Cortex of kidney (tissue), 1 donor: Measurements from ENCODE around the gene FBXL16.
"Not testable (repeated sequence)": the region's sequence is repeated elsewhere in the genome, so short reads cannot be mapped to it uniquely, and the experiment has no call there.

Source experiments
- DNase-seq: peaks from one replicate; lab custom pipeline; 2025; lab: John Stamatoyannopoulos, UW

Gene FBXL16

DNA sequence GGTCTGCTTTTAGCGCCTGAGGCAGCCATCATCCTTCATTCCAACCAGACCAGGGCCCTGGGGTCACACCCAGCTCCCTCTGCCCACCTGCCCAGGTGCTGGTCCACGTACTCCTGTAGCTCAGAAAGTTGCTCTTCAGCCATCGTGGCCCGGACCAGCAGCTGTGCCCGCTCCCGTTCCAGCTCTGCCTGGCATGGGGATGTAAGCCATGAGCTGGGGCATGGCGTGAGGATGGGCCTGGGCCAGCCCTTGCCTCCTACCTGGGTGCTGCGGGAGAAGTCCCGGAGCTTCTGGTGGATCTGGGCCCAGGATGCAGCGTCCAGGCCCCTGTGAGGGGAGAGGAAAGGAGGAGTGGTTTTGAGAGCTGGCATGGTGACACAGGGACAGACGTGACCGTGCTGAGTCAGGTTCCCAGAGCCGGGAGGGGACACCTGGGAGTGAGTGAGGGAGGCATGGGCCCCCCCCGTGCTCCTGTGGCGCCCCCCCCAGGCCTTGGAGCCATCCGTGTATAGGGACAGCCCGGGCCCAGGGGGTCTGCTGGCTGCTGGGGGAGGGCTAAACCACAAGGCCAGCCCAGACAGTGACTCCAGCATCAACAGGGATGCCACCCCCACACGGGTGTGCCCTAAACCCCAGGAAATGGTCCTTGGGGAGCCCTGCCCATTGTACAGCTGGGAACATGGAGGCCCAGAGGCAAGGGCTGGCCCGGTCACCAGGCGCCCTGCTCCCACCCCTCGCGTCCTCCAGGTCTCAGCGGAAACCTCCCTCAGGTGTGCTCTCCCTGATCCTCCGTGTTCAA lies 17.4 kb upstream of the FBXL16 start:
- no peak for DNase-seq

DNA sequence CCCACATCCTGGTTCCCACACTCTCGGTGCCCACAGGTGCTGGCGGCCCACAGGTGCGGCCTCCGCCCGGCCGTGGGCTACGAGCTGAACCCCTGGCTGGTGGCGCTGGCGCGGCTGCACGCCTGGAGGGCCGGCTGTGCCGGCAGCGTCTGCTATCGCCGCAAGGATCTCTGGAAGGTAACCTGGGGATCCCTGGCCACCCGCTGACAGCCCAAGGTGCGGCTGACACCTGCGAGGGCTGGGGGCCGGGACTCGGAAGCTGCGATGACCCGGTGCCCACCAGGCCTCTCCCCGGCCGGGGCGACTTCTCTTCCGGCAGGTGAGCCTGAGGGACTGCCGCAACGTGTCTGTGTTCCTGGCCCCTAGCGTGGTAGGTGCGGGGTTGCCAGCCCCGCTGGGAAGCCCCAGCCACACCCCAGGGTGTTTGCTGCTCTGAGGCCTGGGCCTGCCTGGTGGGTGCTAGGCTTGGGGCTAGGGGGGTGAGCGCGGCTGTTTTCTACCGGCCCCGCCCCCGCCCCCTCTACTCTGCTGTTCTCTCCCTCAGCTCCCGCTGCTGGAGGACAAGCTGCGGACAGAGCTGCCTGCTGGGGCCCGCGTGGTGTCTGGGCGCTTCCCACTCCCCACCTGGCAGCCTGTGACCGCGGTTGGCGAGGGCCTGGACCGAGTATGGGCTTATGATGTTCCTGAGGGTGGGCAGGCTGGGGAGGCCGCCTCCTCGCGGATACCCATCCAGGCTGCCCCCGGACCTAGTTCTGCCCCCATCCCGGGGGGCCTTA lies 16.4 kb upstream of the FBXL16 start:
- no peak for DNase-seq

DNA sequence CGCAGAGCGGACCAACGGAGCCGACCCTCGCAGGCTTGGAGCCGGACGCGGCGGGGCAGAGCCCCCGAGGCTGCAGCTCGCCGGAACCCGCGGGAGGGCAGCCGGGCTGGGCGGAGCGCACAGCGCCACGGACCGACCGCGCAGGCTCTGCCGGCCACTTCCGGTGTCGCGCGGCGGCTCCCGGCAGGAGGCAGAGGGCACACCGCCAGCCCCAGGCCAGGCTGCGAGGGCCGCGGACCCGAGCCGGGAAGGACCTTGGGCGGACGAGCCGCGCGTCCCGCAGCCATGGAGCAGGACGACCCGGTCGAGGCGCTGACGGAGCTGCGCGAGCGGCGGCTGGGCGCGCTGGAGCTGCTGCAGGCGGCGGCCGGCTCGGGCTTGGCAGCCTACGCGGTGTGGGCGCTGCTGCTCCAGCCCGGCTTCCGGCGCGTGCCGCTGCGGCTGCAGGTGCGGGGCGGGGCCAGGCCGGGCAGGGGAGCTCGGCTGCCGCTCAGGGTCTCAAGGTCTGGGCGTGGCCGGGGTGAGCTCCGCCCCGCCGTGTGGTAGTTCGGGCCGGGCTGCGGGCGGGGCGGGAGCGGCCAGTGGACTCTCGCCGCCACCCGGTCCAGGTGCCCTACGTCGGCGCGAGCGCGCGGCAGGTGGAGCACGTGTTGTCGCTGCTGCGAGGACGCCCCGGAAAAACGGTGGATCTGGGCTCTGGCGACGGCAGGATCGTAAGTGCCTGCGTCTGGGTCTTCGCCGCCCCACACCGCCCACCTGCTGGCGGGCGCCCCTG lies 15.6 kb upstream of the FBXL16 start, which contains the start of gene ANTKMT:
Gene ANTKMT, plus strand, starts transcription at position 157 of the 775 bp plus-strand sequence. Its CDS starts 129 bp downstream, at position 286.
- DNase-seq: no peak

DNA sequence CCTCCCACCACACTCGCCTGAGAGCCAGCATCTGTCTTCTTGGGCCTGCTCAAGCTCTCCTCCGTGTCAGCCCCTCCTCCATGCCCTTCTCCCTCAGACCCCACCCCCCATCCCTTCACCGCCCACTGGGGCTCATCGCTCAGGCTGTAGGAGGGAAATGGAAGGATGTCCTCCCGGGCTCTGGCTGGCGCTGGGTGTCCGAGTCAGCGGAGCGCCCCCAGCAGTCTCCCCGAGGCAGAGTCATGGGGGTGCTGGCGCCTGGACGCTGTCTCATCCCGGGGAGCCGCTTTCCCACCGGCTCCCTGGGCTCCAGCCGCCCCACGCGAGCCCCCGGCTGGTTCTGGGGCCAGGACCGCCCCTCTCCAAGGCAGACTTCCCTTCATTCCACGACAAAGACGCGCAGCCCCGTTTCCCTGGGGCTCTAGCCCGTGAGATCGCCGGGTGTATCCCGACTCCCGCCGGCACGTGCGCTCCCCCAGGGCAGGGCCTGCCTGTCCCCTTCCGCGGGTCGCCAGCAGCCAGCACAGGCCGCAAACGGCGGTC lies 14.9 kb upstream of the FBXL16 start:
- no peak for DNase-seq

DNA sequence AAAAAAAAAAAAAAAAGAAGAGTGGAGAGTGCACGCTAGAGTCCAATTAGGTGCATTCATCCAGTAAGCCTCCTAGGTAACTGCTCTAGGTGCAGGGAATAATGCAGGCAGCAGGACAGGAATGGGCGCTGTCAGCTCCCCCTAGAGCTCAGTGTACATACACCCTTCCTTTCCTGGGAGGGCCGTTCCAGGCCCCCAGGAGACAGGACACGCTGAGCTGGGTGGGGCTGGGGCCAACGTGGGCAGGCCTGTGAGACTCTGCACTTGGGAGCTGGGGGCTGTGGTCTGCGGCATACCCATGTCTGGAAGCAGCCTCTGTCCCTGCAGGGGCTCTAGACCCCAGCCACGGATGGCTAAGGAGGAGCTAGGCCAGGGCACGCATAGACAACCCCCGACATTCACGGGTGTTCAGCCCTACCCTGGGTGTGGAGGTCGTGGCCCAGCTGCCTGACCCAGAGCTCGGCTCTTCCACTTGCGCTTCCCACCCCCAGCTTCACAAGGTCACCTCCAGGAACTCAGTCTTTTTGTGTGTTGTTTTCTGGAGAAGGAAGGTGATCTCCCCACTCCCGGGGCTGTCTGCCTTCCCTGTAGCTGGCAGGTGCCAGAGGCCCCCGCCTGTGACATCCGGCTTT lies 14.3 kb upstream of the FBXL16 start:
- no peak for DNase-seq

DNA sequence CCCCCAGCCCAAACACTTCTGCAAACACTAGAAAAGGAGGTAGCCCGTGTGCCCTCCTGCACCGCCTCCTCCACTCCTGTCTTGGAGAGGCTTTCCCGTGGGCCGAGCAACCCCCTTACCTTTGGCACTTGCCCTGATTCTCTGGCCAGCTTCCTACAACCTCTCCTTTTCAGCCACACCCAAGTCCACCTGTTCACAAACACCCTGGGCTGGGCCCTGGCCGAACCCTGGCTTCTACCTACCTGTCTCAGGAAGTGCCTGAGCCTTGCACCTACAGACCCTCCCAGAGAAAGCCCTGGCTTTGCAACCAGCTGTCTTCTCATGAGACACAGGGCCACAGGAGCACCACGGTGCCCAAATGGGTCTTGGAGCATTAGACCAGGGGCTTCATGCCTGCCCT lies 13.3 kb upstream of the FBXL16 start:
- no peak for DNase-seq

DNA sequence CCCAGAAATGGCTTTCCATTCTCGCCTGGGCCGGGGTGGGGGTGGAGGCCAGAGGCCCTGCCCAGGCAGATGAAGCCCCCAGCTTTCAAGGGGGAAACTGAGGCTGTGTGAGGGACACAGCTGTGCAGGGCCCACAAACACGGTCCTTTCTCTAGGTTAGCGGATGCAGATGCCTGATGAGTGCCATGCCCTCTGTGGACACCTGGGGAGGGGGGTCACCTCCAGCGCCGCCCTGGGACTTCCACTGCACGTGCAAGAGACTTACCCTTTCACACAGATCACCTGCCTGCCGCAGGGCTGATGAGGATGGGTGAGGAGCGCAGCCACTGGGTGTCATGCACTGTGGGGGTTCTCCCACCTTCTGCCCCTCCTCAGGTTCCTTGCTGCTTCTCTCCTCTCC lies 12.8 kb upstream of the FBXL16 start:
- DNase-seq: no peak

DNA sequence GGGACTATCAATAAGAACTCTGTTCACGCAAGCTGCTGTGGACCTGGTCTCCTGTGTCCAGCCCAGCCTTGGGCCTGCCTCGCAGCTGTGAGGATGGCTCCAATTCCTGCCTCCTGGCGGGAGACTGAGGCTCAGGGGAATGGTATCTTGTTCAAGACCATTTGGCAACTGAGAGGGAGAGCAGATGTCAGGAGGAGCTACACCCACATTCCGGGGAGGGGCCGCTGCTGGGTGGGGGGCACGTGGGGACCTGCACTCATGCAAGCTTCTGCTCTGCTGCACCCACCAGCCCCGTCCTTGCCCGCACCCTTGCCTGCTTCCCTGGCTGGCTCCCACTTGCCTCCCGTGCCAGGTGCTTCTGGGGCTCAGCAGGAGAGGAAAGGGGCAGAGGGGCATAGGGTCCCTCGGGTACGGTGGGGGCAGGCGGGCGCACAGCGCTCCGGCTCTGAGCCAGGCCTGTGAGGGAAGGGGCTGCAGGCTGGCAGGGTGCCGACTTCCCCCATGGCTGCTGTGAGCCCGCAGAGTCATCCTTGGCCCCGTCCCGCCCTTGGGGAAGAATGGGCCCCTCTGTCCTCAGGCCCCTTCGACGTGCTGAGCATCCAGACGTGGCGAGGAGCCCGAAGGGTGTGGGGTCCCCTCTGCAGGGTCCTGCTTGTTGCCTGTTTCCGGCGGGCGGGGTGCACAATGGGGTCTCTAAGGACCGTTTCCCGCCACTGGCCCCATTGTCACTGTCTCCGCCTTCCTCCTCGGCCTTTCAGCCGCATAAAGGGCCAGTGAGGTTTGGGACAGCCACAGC lies 12.0 kb upstream of the FBXL16 start:
- no peak for DNase-seq

DNA sequence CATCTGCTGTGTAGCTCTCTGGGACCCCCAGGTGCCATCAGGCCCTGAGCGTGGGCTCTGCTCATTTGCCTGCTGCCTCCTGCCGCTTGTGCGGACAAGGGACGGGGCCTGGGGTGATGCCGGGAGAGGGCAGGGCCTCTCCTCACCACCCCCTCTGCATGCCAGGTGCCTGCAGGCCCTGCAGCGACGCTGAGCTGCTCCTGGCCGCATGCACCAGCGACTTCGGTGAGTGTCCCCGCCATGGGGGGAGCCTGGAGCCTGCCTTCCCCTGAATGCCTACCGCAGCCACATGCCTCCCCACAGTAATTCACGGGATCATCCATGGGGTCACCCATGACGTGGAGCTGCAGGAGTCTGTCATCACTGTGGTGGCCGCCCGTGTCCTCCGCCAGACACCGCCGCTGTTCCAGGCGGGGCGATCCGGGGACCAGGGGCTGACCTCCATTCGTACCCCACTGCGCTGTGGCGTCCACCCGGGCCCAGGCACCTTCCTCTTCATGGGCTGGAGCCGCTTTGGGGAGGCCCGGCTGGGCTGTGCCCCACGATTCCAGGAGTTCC lies 11.2 kb upstream of the FBXL16 start:
- no peak for DNase-seq

DNA sequence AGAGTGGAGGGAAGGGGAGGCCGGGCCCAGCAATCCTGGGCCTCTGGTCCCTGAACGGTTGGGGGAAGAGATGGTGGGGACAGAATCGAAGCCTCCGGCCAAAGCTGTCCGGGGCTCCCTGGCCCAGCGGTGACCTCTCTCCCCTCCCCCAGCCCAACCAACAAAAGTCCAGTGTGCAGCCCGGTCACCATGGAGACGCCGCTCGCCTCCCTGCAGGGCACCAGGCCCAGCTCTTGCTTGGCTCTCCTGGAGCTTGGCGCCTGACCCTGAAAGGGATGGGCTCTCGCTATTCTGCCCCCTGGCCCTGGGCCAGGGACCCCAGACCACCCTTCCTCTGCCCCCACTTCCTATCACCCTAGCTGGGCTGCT lies 10.6 kb upstream of the FBXL16 start:
- DNase-seq: no peak

DNA sequence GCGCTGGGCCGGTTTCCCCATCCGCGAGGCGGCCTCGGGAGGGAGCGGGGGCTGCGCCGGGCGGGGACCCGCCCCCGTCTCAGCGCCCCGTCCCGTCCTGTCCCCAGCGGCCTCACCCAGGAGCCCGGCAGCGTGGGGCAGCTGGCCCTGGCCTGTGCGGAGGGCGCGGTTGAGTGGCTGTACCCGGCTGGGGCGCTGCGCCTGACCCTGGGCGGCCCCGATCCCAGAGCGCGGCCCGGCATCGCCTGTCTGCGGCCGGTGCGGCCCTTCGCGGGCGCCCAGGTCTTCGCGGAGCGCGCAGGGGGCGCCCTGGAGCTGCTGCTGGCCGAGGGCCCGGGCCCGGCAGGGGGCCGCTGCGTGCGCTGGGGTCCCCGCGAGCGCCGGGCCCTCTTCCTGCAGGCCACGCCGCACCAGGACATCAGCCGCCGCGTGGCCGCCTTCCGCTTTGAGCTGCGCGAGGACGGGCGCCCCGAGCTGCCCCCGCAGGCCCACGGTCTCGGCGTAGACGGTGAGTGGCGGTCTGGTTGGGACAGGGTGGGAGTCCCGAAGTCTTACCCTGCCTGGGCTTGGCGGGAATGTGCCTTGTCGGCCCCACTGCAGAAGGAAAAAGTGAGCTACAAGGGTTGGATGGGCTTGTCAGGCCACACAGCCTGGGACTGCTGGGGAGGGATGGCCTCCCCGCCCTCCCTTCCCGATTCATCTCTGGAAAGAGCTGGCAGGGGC lies 10.0 kb upstream of the FBXL16 start:
- no peak for DNase-seq

DNA sequence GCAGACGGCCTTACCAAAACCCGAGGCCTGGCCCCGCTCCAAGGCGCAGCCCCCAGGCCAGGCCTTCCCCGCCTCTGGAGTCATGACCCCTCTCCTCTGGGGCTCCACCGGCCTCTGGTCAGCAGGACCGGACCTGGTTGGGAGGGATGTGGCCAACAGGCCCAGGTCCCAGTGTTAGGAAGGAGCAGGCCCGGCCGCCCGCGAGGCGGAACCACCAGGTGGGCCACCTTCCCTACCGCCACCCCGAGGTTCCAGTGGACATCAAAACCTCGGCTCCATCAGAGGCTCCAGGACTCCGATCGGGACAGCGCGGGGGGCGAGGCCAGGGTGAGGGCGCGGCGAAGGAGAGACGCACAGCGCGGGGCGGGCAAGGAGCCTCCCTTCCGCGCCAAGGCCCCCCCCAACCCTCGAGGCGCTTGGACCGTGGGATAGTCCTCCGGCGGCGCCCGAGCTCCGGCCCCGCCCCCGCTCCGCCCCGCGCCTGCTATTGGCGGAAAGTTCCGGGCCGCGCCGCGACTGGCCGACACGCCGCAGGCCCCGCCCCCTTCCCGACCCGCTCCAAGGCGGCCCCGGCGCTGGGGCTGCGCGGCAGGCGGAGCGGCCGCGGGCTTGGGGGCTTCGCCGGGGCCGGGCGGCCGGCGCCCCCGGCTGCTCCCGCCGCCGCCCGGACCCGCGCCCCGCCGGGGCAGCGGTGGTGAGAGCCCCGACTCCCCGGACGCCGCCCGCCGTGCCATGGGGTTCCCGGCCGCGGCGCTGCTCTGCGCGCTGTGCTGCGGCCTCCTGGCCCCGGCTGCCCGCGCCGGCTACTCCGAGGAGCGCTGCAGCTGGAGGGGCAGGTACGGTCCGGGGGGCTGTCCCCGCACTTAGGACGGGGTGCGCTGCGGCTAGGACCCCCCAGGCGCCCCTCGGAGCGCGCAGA lies 9.2 kb upstream of the FBXL16 start, which contains the start of gene METRN:
Gene METRN, plus strand, starts transcription at position 561 of the 919 bp plus-strand sequence. Its CDS starts 172 bp downstream, at position 733.
- no peak for DNase-seq

DNA sequence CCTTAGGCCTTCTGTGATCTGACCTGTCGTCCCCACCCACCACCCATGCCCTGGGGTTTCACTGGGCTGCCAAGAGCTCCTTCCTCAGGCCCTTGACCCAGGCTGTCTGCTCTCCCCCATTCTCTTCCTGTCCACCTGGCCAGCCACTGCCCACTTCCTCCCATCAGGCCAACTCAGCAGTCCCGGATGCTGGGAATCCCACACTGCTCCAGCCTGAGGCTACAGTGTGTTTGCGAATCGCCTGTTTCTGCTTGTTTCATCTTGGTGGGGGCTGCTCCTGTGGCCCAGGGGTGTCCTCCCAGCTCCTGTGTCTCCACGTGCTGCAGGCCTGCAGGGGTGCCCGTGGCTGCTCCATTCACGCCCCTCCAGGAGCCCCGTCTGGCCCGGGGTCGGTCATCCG lies 8.5 kb upstream of the FBXL16 start:
- DNase-seq: no peak

DNA sequence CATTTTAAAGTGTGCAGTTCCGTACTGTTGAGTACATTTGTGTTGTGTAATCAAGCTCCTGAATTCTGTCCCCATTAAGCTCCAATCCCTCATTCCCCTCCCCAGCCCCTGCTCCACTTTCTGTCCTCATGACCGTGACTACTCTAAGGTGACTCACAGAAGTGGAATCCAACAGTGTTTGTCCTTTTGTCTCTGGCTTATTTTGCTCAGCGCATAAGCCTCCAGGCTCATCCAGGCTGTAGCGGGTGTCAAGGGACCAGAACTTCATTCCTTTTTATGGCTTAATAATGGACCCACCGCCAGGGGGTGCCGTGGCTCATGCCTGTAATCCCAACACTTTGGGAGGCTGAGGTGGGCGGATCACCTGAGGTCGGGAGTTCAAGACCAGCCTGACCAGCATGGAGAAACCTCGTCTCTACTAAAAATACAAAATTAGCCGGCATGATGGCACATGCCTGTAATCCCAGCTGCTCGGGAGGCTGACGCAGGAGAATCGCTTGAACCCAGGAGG lies 7.2 kb upstream of the FBXL16 start:
- DNase-seq: not testable (repeated sequence)

DNA sequence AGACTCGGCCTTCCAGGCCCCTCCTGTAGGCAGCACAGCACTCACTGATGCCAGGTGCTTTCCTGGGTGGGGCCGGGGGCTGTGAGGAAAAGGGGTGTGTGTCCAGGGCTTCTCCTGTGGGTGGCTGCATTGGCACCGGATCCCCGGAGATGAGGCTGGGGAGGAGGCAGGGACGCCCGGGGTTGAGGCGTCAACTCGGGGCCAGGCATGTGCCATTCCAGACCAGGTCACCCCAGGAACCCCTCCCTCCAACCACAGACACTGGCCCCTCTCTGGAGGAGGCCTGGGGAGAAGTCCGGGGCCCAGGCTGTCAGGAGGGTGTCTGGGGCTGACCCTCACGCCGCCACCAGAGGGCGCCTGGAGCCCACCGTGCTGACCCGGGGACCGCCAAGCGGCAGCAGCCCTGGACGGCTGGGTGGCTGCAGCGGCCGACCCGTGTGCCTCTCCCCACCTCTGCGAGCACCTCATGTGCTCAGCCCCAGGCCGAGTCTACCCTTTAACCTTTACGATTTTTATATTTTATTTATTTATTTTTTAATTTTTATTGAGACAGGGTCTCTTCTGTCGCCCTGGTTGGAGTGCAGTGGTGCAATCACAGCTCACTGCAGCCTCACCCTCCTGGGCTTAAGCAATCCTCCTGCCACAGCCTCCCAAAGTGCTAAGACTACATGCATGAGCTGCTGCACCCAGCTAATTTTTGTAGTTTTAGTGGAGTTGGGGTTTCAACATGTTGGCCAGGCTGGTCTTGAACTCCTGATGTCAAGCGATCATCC lies 6.1 kb upstream of the FBXL16 start:
- no peak for DNase-seq

DNA sequence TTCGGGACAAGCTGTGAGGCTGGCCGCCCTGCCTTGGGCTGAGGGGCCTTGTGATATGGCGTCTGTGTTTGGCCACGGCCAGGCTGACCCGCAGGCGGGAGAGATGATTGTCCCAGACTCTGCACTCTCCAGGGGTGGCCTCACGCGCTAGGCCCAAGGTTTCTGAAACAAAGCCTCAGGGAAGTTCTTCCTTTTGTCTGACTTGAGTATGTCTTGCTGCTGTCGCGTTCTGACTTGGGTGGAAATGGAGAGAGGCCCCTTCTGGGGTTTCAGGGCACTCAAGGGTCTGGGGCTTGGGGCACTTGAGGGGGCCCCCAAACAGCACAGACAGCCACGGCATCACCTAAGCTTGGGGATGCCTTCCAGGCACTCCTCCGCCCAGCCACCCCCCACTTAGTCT lies 5.5 kb upstream of the FBXL16 start:
- DNase-seq: no peak

DNA sequence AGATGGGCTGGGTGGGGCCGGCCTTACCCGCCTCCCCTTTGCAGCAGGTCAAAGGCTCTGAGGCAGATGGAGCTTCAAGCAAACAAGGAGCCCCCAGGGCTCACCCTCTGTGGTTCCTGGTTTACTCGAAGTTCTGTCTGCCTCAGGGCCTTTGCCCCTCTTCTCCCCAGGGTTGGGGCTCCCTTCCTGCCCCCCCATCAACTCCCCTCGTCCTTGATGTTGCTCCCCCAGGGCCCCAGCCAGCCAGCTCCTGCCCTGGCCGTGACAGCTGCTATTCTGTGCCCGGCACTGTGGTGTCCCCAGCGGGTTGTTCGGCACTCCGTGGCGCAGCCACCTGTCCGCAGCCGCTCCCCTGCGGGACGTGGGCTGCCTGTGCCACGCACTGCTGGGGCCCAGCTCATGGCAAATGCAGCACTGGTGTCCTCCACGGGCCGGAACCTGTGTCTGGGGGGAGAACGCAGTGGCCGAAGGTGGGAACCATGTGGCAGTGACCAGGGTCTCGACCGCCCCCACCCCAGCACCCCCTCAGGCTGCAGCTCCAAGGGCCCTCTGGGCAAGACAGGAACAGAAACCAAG lies 5.0 kb upstream of the FBXL16 start:
- no peak for DNase-seq
